Measurements from ENCODE around the gene BCKDHB. TPM values are rescaled to one million over a fixed set of nuclear protein-coding genes. Genes with fewer than 3 reads are reported as not detected.

Gene BCKDHB
- total RNA-seq, 6 experiments from 2014 or later, result 16.7 to 20.2 (median 18.7) TPM

GRCh38 chr6:80268865-80269730, 162.6 kb downstream of the BCKDHB start:
- H3K27ac Mint-ChIP-seq, result no peak overlapping the region
- H3K36me3 Mint-ChIP-seq (ENCODE audit: low read depth), result peaks cover 9% of the 10 kb centered on the region; the same call in 1 of the 2 replicates
- no peaks in the 10 kb centered on the region for H3K9me3 Mint-ChIP-seq
- no peak overlapping the region for H3K4me3 Mint-ChIP-seq
- DNase-seq, result no peak
- TF ChIP-seq, protein P1, sequence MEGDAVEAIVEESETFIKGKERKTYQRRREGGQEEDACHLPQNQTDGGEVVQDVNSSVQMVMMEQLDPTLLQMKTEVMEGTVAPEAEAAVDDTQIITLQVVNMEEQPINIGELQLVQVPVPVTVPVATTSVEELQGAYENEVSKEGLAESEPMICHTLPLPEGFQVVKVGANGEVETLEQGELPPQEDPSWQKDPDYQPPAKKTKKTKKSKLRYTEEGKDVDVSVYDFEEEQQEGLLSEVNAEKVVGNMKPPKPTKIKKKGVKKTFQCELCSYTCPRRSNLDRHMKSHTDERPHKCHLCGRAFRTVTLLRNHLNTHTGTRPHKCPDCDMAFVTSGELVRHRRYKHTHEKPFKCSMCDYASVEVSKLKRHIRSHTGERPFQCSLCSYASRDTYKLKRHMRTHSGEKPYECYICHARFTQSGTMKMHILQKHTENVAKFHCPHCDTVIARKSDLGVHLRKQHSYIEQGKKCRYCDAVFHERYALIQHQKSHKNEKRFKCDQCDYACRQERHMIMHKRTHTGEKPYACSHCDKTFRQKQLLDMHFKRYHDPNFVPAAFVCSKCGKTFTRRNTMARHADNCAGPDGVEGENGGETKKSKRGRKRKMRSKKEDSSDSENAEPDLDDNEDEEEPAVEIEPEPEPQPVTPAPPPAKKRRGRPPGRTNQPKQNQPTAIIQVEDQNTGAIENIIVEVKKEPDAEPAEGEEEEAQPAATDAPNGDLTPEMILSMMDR (IDR thresholded peaks at IDR 0.05), result no peak
- H3K27me3 Mint-ChIP-seq (ENCODE audit: insufficient read depth), result no peaks in the 10 kb centered on the region
- no peaks in the 10 kb centered on the region for H3K4me1 Mint-ChIP-seq (ENCODE audit: low read depth)

DNA sequence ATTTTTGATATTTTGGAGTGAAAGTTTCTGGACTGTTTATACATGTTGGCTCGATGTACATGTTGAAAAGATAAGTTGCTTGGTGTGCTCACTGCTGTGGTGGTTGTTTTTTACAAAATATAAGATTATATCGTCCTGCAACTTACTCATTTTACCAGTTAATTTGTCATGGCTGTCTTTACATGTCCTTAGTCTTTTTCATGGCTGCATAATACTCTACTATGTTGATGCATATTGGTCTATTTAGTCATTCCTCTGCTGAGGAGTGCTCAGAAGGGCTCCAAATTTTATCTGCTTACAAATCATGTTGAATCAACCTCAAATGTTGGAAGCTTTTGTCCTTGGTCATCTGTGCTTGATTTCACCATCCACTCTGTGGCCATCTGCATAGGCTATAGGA, 164.6 kb downstream of the BCKDHB start:
- no peaks in the 10 kb centered on the region for H3K4me1 Mint-ChIP-seq (ENCODE audit: low read depth)
- H3K36me3 Mint-ChIP-seq (ENCODE audit: low read depth), result 0 out of 2 replicates have a peak, but pooled peaks cover 5% of the 10 kb centered on the region
- TF ChIP-seq, protein P1 (IDR thresholded peaks at IDR 0.05), result no peak
- DNase-seq, result no peak
- H3K4me3 Mint-ChIP-seq, result no peak overlapping the region
- H3K27ac Mint-ChIP-seq, result no peak overlapping the region
- no peaks in the 10 kb centered on the region for H3K27me3 Mint-ChIP-seq (ENCODE audit: insufficient read depth)
- no peaks in the 10 kb centered on the region for H3K9me3 Mint-ChIP-seq

GRCh38 chr6:80272988-80273387, 166.5 kb downstream of the BCKDHB start:
- no peak for DNase-seq
- H3K9me3 Mint-ChIP-seq, result no peaks in the 10 kb centered on the region
- no peaks in the 10 kb centered on the region; the same call in 1 of the 2 replicates for H3K27me3 Mint-ChIP-seq (ENCODE audit: insufficient read depth)
- TF ChIP-seq, protein P1 (IDR thresholded peaks at IDR 0.05), result no peak
- H3K36me3 Mint-ChIP-seq (ENCODE audit: low read depth), result 0 out of 2 replicates have a peak, but pooled peaks cover 5% of the 10 kb centered on the region
- H3K4me3 Mint-ChIP-seq, result no peak overlapping the region
- H3K4me1 Mint-ChIP-seq (ENCODE audit: low read depth), result peaks cover 6% of the 10 kb centered on the region; the same call in 1 of the 2 replicates
- no peak overlapping the region for H3K27ac Mint-ChIP-seq

- peaks cover 5% of the 10 kb centered on the region; the same call in 1 of the 2 replicates for H3K36me3 Mint-ChIP-seq (ENCODE audit: low read depth)
- no peak overlapping the region for H3K4me3 Mint-ChIP-seq
- no peaks in the 10 kb centered on the region; the same call in 1 of the 2 replicates for H3K27me3 Mint-ChIP-seq (ENCODE audit: insufficient read depth)
- no peak overlapping the region for H3K27ac Mint-ChIP-seq
- TF ChIP-seq, protein P1 (IDR thresholded peaks at IDR 0.05), result no peak
- no peak for DNase-seq
- peaks cover 27% of the 10 kb centered on the region for H3K4me1 Mint-ChIP-seq (ENCODE audit: low read depth)
- H3K9me3 Mint-ChIP-seq, result no peaks in the 10 kb centered on the region
These were observed 170.4 kb downstream of the BCKDHB start for GRCh38 chr6:80276861-80277260.

GRCh38 chr6:80277501-80277900, 171.0 kb downstream of the BCKDHB start:
- H3K4me3 Mint-ChIP-seq, result no peak overlapping the region
- TF ChIP-seq, protein P1 (IDR thresholded peaks at IDR 0.05), result no peak
- no peak for DNase-seq
- H3K27me3 Mint-ChIP-seq (ENCODE audit: insufficient read depth), result no peaks in the 10 kb centered on the region; the same call in 1 of the 2 replicates
- H3K36me3 Mint-ChIP-seq (ENCODE audit: low read depth), result peaks cover 5% of the 10 kb centered on the region; the same call in 1 of the 2 replicates
- H3K9me3 Mint-ChIP-seq, result no peaks in the 10 kb centered on the region
- H3K4me1 Mint-ChIP-seq (ENCODE audit: low read depth), result peaks cover 27% of the 10 kb centered on the region
- no peak overlapping the region for H3K27ac Mint-ChIP-seq

All from HFFc6 (cell line).